ENCODE data around the gene PPP1CB. TPM values are rescaled to one million over a fixed set of nuclear protein-coding genes. Genes with fewer than 3 reads are reported as not detected.

PPP1CB gene
- 100 to 1,000 TPM; 211 to 213 TPM for total RNA-seq

DNA sequence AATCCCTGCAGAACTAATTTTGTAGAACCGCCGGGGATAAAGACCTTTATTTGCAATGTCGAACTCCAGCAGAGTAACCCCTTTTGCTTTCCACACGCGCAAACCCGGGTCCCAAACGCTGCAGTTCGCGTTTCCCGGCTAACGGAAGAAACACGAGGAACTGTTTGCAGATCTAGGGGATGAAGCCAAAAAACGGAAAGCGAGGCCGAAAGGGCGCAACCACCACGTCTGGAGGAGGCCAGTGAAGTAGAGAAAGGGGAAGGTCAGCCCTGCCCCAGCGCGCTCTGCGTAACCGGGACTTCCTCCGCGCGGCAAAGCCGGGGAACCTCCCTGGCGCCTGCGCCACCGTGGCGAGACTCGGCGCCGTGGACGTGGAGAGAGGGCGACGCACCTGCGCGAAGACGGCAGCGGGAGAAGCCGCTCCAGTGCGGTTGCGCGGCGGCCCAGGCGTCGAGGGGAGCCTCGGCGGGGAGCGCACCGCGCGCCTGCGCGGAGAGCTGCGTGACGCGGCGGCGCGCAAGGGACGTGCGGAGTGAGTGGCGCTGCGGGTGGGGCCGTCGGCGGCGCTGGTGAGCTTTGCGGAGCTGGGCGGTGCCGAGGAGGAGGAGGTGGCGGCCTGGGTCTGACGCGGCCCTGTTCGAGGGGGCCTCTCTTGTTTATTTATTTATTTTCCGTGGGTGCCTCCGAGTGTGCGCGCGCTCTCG lies at the start of gene PPP1CB:
TSS of gene PPP1CB (plus strand) at position 579 of the 704 bp plus-strand sequence. CDS start 295 bp downstream, outside the sequence.
- POLR2A ChIA-PET = interaction anchor here (0.5 to 5.5 kb wide), 37 partner anchors 9 to 1359 kb away, joined by 3 to 50 read pairs (median 4); partner anchors contain the start of genes NRBP1, TRMT61B and WDR43
- peak within 1 kb of the TSS; percentile 91 for H3K4me3 Mint-ChIP-seq
- peaks cover 57% of the 10 kb centered on the region for H3K4me1 Mint-ChIP-seq
- peaks cover 14% of the 10 kb centered on the region for H3K36me3 Mint-ChIP-seq (ENCODE audit: low read depth)
- no peaks in the 10 kb centered on the region for H3K27me3 Mint-ChIP-seq
- no peaks in the 10 kb centered on the region for H3K9me3 Mint-ChIP-seq
- peak within 1 kb of the TSS; percentile 94 for H3K27ac Mint-ChIP-seq
- CTCF ChIA-PET = interaction anchor here (0.6 to 7.6 kb wide), 6 partner anchors 136 to 206 kb away, joined by 3 to 108 read pairs (median 4); no protein-coding TSS in a partner anchor
- peak; percentile 96 for DNase-seq

DNA sequence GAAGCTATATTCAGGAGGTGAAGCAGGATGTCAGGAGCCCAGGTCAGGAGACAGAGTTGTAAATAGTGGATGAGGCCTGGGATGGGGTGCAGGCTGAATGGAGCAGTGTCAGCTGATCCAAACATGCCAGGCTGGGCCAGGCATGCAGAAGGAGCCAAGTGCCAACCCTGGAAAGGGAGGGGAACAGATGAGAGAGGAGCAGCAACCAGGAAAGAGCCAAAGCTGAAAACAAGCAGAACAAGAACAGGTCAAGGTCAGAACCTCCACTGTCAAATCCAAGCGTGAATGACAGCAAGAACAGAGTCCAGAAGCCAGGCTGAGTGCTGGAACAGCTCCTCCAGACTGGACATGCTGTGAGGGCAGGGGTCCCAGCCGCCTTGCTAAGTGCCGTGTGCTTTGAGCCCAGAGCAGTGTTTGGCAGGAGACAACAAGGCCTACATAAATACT lies 49.2 kb upstream of the PPP1CB start:
- POLR2A ChIA-PET = no interaction called here
- Mint-ChIP-seq H3K36me3 (ENCODE audit: low read depth) (no peaks in the 10 kb centered on the region), H3K9me3 (peaks cover 12% of the 10 kb centered on the region), H3K27me3 (no peaks in the 10 kb centered on the region), H3K4me3 (no peak overlapping the region), H3K4me1 (peaks cover 9% of the 10 kb centered on the region), H3K27ac (no peak overlapping the region)
- no peak for DNase-seq
- CTCF ChIA-PET = interaction anchor here (0.5 kb wide), 1 partner anchor 118 kb away, joined by 3 read pairs; no protein-coding TSS in a partner anchor

DNA sequence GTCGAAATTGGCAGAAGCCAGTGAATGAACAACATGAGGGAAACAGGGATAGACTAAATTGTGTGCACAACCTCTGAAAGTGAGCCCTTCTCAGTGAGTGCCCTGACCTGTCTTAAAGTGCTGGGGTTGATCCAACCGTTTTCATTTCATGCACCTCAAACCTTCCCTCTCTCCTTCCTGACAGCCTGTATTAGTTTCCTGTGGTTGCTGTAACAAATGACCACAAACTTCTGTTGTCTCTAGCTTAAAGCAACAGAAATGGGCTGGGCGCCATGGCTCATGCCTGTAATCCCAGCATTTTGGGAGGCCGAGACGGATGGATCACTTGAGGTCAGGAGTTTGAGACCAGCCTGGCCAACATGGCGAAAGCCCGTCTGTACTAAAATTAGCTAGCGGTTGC lies 48.8 kb upstream of the PPP1CB start:
- POLR2A ChIA-PET = no interaction called here

DNA sequence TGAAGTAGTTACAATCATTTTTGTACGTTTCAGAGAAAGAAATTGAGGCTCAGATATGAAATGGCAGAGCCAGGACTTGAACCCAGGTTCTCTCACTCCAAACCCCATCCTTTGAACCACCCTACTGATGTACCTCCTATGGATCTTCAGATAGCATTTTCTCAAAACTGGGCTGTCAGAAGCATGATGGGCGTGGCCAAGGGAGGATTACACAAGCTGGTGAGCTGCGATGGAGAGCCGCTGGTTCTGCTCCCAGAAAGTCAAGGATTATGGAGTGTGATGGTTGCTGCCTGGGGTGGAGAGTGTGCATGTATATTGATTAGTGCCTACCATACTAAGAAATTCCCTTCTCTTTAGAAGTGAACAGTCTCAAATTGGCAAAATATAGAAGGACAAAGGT lies 47.0 kb upstream of the PPP1CB start:
- no peaks in the 10 kb centered on the region for H3K27me3 Mint-ChIP-seq
- H3K9me3 Mint-ChIP-seq = peaks cover 12% of the 10 kb centered on the region
- no peak for DNase-seq
- H3K4me1 Mint-ChIP-seq = peaks cover 9% of the 10 kb centered on the region
- CTCF ChIA-PET = interaction anchor here (1.2 kb wide), 1 partner anchor 111 kb away, joined by 4 read pairs; no protein-coding TSS in a partner anchor
- no peaks in the 10 kb centered on the region for H3K36me3 Mint-ChIP-seq (ENCODE audit: low read depth)
- POLR2A ChIA-PET = no interaction called here
- H3K4me3 Mint-ChIP-seq = no peak overlapping the region
- no peak overlapping the region for H3K27ac Mint-ChIP-seq

More for the DNA sequence above, 48.8 kb upstream of the PPP1CB start:
- Mint-ChIP-seq H3K4me3 (no peak overlapping the region), H3K27ac (no peak overlapping the region), H3K4me1 (peaks cover 9% of the 10 kb centered on the region), H3K27me3 (no peaks in the 10 kb centered on the region), H3K9me3 (peaks cover 12% of the 10 kb centered on the region), H3K36me3 (ENCODE audit: low read depth) (no peaks in the 10 kb centered on the region)
- CTCF ChIA-PET = interaction anchor here (0.5 kb wide), 1 partner anchor 118 kb away, joined by 3 read pairs; no protein-coding TSS in a partner anchor
- no peak for DNase-seq

DNA sequence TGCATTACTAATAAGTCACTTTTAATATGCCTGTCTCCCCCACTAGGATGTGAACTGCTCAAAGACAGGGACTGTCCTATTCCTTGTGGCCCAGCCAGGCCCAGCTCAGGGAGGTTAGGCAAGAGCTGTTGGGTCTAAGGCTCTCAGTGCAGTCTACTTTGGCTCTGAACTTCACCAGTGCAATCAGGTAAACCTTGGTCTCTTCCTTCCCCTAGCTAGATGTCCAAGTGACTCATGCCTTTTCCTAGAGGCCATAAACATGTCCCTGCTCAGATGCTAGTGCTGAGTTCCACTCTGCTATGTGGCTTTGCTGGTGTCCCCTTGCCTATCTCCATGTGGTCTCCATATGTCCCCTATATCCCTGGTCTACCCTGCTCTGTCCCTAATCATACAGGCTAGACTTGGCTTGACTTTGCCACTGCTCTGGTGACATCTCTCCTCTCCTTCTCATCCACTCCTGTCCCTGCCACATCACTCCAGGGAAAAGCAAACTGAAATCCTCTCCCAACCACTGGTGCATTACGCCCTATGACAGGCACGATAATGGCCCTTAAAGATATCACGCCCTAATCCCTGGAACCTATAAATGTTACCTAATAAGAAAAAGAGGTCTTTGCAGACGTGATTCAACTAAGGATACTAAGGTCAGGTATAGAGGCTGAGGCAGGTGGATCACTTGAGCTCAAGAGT lies 45.7 kb upstream of the PPP1CB start:
- DNase-seq = no peak
- POLR2A ChIA-PET = no interaction called here
- Mint-ChIP-seq H3K9me3 (peaks cover 12% of the 10 kb centered on the region), H3K4me3 (no peak overlapping the region), H3K27ac (no peak overlapping the region), H3K4me1 (peaks cover 9% of the 10 kb centered on the region), H3K36me3 (ENCODE audit: low read depth) (no peaks in the 10 kb centered on the region), H3K27me3 (no peaks in the 10 kb centered on the region)
- CTCF ChIA-PET = no interaction called here

DNA sequence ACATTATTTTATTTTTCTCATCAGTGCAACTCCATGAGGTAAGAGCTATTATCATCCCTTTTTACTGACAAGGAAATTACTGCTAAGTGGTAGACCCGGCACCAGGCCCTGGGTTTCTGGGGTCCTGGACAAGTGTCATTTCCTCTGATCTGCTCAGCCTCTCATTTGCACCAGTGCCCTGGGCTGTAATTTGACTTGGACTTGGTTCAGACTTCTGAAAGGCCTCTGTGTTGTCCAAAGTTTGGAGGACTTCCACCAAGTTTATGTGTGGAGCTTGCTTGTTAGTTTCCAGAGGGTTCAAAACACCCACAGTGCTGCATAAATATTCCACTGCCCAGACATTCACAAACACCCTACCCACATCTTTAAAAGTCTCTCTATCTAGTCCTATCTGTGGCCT lies 44.0 kb upstream of the PPP1CB start:
- Mint-ChIP-seq H3K9me3 (peaks cover 12% of the 10 kb centered on the region), H3K36me3 (ENCODE audit: low read depth) (no peaks in the 10 kb centered on the region), H3K27ac (no peak overlapping the region), H3K4me3 (no peak overlapping the region), H3K27me3 (no peaks in the 10 kb centered on the region), H3K4me1 (peaks cover 8% of the 10 kb centered on the region)
- no peak for DNase-seq
- ChIA-PET POLR2A (no interaction called here), CTCF (no interaction called here)

DNA sequence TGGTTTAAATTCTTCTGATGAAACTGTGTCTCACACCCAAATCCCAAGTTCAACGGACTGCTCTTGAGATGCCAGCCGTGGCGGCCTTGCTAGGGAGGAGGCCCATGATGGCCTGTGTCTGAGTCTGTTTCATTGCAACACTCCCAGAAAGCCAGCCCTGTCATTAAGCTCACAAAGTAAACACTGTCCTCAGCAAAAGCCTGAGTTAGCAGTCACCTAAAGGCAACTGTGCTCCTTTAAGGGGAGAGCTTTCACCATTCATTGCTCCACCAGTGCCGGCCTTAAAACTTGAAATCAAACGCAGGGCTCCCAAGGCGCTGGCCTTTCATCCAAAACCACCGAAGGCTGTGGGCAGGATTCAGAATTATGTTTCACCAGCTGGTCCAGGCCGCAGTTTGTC lies 42.5 kb upstream of the PPP1CB start:
- peaks cover 12% of the 10 kb centered on the region for H3K9me3 Mint-ChIP-seq
- no peak for DNase-seq
- CTCF ChIA-PET = interaction anchor here (1.3 kb wide), 1 partner anchor 10 kb away, joined by 3 read pairs; no protein-coding TSS in a partner anchor
- H3K27ac Mint-ChIP-seq = no peak overlapping the region
- no peak overlapping the region for H3K4me3 Mint-ChIP-seq
- POLR2A ChIA-PET = no interaction called here
- H3K27me3 Mint-ChIP-seq = no peaks in the 10 kb centered on the region
- peaks cover 12% of the 10 kb centered on the region for H3K4me1 Mint-ChIP-seq
- no peaks in the 10 kb centered on the region for H3K36me3 Mint-ChIP-seq (ENCODE audit: low read depth)

DNA sequence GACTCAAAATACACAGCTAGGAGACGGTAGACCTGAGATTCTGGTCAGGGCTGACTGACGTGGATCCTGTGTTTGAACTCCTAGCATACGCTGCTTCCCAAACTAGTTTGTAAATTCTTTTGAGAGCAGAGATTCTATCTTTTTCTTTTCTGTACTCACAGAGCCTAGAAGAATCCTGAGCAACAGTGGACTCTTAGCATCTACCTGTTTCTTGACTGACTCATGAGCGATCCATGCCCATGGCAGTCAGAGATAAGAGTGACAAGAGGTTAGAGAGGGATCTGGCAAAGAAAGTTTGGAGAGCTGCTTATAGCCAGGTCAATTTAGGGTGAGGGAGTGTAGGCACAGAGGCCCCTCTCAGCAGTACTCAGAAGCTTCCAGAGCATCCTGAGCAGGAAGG lies 41.1 kb upstream of the PPP1CB start:
- no peak overlapping the region for H3K27ac Mint-ChIP-seq
- CTCF ChIA-PET = no interaction called here
- H3K9me3 Mint-ChIP-seq = peaks cover 6% of the 10 kb centered on the region
- no peak overlapping the region for H3K4me3 Mint-ChIP-seq
- H3K36me3 Mint-ChIP-seq (ENCODE audit: low read depth) = no peaks in the 10 kb centered on the region
- H3K27me3 Mint-ChIP-seq = no peaks in the 10 kb centered on the region
- peaks cover 6% of the 10 kb centered on the region for H3K4me1 Mint-ChIP-seq
- no peak for DNase-seq
- POLR2A ChIA-PET = no interaction called here

DNA sequence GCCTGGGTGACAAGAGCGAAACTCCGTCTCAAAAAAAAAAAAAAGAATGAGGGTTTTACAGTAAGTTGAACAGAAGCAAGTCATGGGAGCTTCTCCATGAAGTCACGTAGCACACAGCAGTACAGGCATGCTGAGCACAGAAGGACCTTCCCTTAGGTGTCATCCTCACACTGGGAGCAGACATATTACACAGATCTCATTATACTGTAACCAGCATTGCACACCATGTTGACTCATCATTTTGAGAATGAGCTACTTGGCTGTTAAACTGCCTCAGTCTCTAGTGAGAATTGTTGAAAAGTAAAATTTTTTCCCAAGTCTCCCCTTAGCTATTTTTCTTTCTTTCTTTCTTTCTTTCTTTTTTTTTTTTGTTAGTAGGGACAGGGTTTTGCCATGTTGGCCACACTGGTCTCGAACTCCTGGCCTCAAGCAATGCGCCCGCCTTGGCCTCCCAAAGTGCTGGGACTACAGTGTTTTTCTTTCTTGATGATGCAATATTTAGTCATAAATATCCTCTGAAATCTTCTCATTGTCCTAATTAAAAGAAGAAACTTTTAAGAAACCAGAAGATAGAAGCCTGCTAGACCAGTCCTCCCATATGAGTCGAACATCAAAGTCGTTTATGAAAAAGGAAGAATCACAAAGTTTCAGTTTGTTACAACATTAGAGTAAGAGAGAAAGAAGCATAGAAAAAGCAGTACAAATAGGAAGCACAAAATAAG lies 37.9 kb upstream of the PPP1CB start:
- no peaks in the 10 kb centered on the region for H3K36me3 Mint-ChIP-seq (ENCODE audit: low read depth)
- H3K4me1 Mint-ChIP-seq = peaks cover 10% of the 10 kb centered on the region
- ChIA-PET POLR2A (no interaction called here), CTCF (no interaction called here)
- no peak overlapping the region for H3K27ac Mint-ChIP-seq
- no peak for DNase-seq
- no peaks in the 10 kb centered on the region for H3K27me3 Mint-ChIP-seq
- no peaks in the 10 kb centered on the region for H3K9me3 Mint-ChIP-seq
- H3K4me3 Mint-ChIP-seq = no peak overlapping the region

DNA sequence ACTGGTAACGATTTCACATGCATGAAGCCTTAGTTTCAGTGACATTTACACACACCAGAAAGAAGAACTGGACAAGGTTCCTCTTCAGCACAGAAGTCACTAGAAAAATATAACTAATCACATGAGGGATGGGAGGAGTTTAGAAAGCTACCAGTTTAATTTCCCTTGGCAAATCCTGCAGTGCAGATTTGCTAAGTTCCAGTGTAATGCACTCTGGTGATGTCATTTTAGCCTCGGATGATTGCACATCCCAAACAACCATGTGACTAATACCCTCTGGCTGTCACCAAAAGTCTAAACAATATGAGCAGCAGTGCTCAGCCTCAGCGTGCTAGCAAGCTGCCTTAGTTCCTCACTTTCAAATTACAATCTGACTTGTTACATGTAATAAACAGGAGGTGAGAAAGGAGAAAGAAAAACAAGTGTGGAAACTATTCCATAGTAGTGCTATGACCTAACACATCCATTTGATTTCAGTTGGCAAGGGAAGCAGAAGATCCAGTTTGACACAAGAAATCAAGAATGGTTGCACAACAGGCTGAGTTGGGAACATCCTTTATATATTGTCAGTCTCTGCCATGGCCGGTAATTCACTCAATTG lies 35.3 kb upstream of the PPP1CB start:
- Mint-ChIP-seq H3K27me3 (no peaks in the 10 kb centered on the region), H3K9me3 (no peaks in the 10 kb centered on the region), H3K27ac (no peak overlapping the region), H3K4me3 (no peak overlapping the region), H3K36me3 (ENCODE audit: low read depth) (no peaks in the 10 kb centered on the region), H3K4me1 (peaks cover 10% of the 10 kb centered on the region)
- DNase-seq = no peak
- ChIA-PET CTCF (interaction anchor here (0.8 kb wide), 1 partner anchor 15 kb away, joined by 3 read pairs; no protein-coding TSS in a partner anchor), POLR2A (no interaction called here)

DNA sequence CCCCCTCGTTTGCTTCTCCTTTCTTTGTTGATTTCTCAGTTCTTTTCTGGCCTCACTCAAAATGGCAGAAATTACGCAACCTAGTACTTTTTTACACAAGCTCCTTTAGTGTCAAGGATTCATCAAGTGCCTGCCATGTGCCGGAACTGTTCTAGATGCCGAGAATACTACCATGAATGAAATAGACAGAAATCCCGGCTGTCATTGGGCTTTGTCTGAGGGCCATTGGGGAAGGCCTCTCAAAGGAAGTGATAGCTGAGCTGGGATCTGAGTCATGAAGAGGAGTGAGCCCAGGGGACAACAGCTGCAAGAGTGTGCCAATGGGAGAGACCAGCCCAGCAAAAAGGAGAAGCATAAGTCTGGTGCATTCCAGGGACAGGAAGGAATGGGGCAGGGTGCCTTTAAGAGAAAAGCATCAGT lies 34.3 kb upstream of the PPP1CB start:
- Mint-ChIP-seq H3K4me3 (no peak overlapping the region), H3K4me1 (peaks cover 8% of the 10 kb centered on the region), H3K27me3 (no peaks in the 10 kb centered on the region), H3K27ac (no peak overlapping the region), H3K9me3 (no peaks in the 10 kb centered on the region), H3K36me3 (ENCODE audit: low read depth) (no peaks in the 10 kb centered on the region)
- CTCF ChIA-PET = interaction anchor here (0.8 kb wide), 1 partner anchor 14 kb away, joined by 3 read pairs; no protein-coding TSS in a partner anchor
- POLR2A ChIA-PET = no interaction called here
- DNase-seq = no peak

DNA sequence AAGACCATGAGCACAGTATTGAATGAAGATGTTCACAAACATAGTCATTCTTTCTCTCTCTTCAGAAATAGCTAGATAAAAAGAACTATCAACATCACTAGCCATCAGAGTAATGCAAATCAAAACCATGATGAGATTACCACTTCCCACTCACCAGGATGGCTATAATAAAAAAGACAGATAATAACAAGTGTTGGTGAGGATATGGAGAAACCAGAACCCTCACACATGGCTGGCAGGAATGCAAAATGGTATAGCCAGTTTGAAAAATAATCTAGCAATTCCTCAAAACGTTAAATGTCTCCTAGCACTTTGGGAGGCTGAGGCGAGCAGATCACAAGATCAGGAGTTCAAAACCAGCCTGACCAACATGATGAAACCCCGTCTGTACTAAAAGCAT lies 31.3 kb upstream of the PPP1CB start:
- CTCF ChIA-PET = interaction anchor here (1.2 kb wide), 1 partner anchor 126 kb away, joined by 3 read pairs; no protein-coding TSS in a partner anchor
- no peaks in the 10 kb centered on the region for H3K36me3 Mint-ChIP-seq (ENCODE audit: low read depth)
- H3K4me3 Mint-ChIP-seq = no peak overlapping the region
- POLR2A ChIA-PET = no interaction called here
- no peak for DNase-seq
- peaks cover 4% of the 10 kb centered on the region for H3K4me1 Mint-ChIP-seq
- no peaks in the 10 kb centered on the region for H3K27me3 Mint-ChIP-seq
- H3K9me3 Mint-ChIP-seq = no peaks in the 10 kb centered on the region
- no peak overlapping the region for H3K27ac Mint-ChIP-seq

Data from activated CD4-positive, alpha-beta memory T cell treated with anti-CD3 and anti-CD28 coated beads, Interleukin-2, amount 10 ng/mL, durations not matched to agents 7 days and 5 days (primary cell).